Right renal cortex interstitium (tissue), 3 donors: Measurements from ENCODE around the gene FAM153A. TPM values are rescaled to one million over a fixed set of nuclear protein-coding genes. Genes with fewer than 3 reads are reported as not detected.
"Not testable (repeated sequence)": the region's sequence is repeated elsewhere in the genome, so short reads cannot be mapped to it uniquely, and the experiment has no call there.

Experiments
- DNase-seq, 3 donors: peaks; one replicate each; pipeline ENCODE4 v3.0.0-alpha.2; 2013; ENCODE audit warnings: low read depth in 3 of 3, low spot score in 2 of 3
- polyA plus RNA-seq, 3 donors: library from polyadenylated mRNA; unstranded; fragments of 120-200 nt; gene quantifications; one replicate each; pipeline ENCODE4 v1.2.1, GENCODE V29; 2013; ENCODE audit not compliant: insufficient read length in 3 of 3

FAM153A gene
- polyA plus RNA-seq, result under 1 TPM in 2 of 3 donors, not detected in 1; 0.14 to 0.29 TPM

DNA sequence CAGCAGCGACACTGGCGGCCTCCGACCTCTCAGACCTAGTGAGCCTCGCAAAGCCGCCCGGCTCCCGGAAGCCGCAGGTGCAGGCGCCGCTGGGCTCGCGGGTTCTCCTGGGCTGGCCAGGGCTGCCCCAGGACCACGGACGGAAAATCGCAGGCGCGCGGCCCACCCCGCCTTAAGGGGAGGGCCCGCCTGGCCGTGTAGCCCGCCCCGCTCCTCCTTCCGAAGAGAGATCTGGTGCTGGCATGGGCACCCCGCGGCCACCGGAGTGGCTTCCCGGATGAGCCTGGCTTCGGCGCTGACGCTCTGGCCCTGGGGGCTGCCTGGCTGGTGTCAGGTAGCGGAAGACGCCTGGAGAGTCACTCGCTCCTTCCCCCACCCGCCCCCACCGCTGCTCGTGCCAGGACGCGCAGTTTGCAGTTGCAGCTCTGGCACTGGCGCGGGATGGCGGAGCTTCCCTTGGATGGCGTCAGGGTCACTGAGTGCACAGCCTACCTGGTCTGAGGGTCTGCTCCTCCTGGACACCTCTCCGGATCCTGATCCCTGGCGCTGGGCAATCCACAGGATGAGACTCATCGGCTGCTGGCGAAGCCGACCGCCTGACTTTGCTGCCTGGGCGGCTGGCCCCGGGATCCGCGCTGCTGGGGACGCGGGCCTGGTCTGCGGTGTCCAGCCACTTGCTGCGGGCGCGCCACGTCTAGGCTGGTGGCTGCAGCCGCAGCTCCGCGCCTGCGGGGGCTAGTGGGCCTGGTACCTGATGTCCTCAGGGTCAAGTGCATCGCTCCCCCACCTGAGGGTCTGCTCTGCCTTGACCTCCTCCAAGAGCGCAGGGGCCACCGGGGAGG lies at the start of gene FAM153A:
Gene FAM153A (minus strand): TSS at position 108 of the 842 bp plus-strand sequence.
- DNase-seq, result peak in 1 of 3 donors; percentile 0

DNA sequence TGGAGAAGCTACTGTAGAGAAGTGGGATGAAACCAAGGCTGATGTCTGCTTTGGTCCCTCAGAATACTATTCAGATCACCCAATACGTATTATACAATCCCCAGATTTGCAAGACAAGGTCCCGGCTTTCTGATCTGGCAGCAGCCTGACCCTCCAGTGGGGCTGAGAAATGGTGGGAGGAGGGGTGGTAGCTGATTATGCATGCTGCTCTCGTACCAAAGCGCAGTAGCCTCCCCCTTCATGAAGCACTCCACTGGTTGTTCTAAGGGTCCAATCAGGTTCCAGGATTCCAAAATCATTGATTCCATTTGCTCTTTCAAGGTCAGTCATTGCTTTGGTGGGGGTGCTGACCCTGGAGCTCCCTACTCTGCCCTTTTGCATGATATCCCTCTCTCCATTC lies 49.6 kb upstream of the FAM153A start:
- not testable (repeated sequence) for DNase-seq

DNA sequence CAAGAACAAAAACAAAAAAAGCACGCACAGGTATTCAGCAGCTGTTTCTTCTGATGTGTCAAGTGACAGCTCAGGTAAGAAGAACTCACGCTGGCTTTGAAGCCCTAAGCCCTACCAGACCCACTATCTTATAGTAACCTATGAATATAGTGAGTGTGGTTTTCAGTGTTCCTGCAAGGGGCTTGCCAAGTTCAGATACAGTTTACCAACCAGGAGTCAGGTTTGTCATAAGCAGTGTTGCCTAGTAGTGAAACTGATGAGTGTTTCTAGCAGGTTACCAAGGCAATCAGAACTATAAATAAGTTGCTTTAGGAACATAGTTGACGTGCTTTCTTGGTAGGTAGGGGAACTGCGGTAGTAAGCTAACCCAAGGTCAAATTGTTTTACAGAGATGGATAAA lies 43.4 kb upstream of the FAM153A start:
- DNase-seq, result not testable (repeated sequence)

DNA sequence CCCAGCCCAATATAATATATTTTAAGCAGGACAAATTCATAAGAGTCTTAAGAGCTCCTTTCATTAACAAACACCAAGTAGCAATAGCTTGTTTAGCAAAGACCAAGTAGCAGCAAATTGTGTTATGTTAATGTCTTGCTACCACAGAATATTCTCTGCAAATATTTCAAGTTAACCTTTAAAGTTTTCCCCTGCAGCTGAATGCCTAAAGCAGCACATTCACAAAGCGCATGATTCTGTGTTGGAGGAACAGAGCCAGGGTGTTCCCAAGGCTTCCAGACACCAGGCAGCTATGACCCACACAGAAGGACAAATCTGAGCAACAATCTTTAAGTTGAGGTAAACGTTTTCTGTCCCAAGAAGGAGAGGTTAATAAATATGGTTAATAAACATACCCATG lies 42.1 kb upstream of the FAM153A start:
- not testable (repeated sequence) for DNase-seq

DNA sequence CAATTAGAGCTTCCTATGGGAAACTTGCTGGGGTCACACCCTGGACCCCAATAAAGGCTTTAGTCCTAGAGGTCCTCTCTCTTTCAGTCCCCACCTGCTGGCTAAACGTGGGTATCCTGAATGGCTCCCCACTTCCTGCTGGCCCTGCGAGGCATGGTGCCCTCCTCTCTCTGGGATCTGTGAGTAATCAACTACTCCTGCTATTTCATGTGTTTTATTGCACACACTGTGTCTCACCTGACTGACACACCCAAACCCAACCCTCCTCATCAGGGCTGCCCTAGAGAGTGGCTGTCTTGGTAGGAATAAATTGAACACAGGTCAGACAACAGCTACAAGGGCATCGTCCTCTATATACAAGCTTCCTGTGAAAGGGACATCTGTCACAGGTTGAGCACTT lies 39.8 kb upstream of the FAM153A start:
- DNase-seq, result not testable (repeated sequence)

DNA sequence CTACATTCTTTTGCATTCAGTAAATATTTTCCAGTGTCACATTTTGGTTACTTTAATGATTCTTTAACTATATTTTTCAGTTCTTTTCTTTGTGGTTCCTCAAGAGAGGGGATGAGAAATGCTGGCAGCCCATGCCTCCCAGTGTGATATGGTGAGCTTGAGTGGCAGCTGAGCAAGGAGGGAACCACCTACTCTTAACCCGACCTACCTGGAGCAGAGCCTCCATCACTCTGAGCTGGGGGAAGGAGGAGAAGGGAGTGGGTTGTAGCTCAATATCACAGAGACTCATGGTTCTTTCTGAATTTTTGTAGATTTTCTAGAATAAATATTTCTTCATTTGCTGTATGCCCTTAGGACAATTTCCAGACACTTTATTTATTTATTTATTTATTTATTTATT lies 37.0 kb upstream of the FAM153A start:
- DNase-seq, result not testable (repeated sequence)

DNA sequence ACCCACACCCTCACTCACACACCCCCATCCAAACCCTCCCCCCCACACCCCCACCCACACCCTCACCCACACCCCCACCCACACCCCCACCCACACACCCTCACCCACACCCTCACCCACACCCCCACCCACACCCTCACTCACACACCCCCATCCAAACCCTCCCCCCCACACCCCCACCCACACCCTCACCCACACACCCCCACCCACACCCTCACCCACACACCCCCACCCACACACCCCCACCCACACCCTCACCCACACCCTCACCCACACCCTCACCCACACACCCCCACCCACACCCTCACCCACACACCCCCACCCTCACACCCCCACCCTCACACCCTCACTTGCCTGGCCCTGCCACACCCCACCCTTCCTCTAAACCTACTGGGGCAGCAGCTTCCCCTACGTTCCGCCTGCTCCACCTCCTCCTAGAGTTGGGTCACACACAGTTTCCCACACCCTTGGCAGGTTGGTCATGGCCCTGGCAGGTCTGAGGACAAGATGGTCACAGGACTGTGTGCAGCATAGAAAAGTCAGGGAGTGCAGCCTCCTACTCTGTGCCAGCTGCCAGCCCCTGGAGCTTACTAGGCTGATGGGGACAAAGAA lies 30.2 kb upstream of the FAM153A start:
- DNase-seq, result not testable (repeated sequence)

DNA sequence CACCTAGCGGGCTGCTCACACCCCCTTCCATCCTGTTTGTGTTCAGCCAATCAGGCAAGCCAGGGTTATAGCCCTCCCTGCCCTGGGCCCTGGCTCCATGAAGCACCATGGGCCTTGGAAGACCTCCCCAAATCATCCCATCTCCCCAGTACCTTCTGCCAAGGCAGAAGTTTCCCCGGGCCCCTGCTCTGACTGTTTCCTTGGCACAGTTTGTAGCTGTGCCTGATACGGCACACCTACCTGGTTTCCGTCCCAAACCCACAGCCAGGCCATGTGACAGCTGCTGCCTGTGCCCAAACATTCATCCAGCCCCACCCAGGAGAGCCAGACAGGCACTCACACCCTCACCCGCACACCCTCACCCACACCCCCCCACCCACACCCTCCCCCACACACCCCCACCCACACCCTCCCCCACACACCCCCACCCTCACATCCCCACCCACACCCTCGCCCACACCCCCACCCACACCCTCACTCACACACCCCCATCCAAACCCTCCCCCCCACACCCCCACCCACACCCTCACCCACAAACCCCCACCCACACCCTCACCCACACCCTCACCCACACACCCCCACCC lies 29.6 kb upstream of the FAM153A start:
- not testable (repeated sequence) for DNase-seq

DNA sequence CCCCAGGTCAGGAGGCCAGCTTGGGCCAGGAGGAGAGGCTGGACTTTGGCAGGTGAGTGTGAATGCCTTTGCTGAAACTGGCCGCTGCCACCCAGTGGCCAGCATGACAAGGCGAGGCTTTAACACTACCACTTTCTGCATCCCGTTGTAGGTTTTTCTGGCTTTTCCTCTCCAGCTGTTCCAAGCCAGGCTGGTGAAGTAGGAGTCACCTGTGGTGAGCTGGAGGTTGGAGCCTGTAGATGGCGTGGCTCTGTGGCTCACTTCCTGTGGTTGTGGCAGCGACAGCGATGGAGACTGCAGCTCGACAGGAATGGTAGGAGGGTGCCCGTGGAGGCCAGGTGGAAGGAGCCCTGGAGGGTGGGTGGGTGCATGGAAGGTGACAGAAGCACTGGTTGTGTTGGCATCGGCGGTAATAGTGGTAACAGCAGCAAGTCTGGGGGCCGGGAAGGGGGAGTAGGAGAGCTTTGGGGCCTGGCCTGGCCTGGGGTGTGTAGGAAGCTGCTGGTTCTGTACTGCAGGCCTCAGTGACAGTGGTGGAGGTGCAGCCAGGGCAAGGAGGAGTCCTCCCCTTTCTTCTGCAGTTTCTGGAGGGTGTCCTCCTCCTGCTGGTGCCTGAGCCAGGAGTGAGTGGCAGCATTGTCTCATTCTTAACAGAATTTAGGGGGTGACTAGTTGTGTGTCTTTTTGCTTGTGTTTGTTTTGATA lies 26.7 kb upstream of the FAM153A start:
- not testable (repeated sequence) for DNase-seq

DNA sequence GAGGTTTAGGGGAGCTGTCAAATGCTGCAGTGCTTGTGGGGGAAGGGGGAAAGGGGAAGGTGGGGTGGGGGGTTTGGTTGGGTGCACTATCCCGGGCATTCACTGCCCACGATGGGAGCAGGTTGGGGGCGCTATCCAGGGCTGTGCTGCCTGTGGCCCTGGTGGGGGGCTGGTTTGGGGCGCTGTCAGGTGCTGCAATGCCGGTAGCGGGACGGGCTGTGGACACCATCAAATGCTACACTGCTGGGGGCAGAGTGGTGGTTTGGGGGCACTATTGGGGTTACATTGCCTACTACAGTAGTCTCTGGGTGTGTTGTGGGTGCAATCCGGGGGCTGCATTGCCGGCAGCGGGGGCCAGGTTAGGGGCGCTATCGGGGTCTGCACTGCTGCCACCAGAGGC lies 25.7 kb upstream of the FAM153A start:
- DNase-seq, result not testable (repeated sequence)

DNA sequence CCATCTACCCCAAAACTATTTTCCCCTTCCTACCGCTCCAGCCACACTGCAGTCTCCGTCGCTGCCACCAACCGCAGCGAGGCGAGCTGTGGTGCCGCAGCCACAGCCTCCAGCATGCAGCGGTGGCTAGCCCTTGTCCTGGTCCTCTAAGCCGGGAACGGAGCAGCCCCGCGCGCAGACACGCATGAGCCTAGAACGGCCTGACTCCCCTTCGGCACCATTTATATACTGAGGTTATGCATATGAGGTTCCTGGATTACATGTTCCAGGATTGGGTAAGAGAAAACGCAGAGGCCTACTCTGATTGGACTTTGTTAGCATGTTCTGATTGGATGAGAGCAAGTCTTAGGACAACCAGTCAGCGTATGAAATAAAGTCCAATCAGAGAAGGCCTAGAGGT lies 24.6 kb upstream of the FAM153A start:
- DNase-seq, result not testable (repeated sequence)

DNA sequence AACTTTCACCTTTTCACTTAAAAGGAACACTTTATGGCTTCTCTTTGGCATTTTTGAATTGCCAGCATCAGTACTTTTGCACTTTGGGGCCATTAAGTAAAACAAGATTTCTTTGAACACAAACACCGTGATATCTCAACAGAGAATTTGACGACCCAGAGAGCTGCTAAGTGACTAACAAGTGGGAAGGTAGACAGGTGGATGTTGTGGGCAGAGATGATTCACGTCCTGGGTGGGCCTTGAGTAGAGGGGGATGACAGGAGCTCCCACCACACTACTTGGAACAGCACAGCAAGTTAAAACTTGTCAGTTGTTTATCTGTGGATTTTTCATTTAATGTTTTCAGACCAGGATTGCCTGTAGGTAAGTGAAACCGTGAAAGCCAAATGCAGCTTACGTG lies 18.7 kb upstream of the FAM153A start:
- DNase-seq, result not testable (repeated sequence)

DNA sequence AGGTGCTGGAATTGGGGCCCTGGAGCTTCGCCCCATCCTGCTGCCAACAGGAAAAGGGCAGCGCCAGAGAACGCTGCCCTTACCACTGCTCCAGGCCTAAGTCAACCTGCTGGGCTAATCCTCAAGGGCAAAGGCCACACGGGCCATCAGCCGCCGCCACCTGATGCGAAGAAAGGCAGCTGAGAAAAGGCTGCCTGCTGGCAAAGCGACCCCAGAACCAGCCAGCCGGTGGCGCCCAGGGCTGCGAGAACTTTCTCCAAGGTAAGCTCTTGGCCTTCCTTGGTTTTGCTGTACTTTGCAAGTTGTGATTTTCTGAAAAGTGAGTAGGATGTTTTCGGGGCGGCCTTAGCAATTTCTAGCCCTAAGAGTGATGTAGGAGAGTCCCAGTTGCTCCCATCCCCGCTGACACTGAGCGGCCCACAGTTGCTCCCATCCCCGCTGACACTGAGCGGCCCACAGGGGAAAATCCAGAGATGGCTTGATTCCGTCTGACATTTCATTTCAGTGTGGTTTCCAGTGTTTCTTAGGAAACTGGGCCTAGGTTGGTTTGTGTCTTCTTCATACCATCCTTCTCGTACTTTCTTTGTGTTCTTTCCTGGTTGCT lies 15.6 kb upstream of the FAM153A start:
- not testable (repeated sequence) for DNase-seq

DNA sequence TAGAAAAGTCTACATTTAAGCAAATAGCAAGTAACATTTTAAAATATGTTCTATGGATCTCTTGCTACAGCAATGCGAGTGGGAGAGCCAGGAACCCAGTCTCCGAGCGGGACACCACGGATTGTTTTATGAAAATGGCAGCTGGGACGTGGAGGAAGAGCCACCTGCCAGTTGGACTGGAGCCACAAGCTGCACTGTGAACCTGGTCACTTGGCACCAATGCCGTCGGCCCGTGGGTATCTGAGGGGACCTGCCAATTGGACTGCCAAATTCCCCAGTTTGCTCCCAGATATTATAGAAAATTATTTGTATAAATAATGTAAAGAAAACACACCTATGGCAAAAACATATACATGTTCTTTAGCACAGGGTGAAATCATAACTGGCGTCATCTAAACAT lies 10.6 kb upstream of the FAM153A start:
- not testable (repeated sequence) for DNase-seq

DNA sequence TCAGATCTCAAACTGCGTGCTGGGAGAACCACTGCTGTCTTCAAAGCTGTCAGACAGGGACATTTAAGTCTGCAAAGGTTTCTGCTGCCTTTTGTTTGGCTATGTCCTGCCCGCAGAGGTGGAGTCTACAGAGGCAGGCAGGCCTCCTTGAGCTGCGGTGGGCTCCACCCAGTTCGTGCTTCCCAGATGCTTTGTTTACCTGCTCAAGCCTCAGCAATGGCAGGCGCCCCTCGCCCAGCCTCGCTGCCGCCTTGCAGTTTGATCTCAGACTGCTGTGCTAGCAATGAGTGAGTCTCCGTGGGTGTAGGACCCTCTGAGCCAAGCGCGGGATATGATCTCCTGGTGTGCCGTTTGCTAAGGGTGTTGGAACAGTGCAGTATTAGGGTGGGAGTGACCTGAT lies 8.9 kb upstream of the FAM153A start:
- DNase-seq, result not testable (repeated sequence)

DNA sequence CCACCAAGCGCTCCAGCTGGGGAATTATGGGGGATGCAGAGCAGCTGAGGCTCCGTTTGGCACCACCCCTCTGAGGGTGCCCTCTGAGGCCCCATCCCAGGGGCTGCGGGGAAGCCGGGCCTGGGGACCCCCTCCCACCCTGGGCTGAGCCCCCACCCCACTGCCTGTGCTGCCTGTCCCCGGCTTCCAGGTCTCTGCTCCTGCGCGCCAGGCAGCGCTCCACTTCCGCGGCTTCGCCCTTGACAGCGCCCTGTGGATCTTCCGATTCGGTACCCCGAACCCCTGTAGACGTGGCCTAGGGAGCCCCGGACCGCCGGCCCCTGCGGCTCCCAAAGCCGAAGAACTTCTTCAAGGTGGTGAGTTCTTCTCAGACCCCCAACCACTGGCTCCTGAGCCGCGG lies 530 bp downstream of the FAM153A start:
- not testable (repeated sequence) for DNase-seq

DNA sequence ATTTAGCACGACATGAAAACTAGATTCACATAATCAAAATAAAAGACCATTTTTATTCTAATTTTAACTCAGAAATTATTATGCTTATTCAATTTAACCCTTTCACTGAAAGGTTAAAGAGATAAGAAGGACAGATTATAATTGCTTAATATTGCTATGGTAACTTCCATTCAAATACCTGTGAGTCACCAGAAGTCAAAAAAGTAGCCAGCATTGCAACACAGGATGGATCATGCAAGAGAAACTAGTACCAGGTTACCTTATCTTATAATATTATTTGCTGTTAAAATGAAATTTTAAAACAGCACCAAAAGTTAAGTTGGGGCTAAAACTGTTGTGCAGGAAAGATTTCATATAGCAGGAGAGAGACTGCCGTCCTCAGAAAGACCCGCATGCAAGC lies 11.5 kb downstream of the FAM153A start:
- not testable (repeated sequence) for DNase-seq

DNA sequence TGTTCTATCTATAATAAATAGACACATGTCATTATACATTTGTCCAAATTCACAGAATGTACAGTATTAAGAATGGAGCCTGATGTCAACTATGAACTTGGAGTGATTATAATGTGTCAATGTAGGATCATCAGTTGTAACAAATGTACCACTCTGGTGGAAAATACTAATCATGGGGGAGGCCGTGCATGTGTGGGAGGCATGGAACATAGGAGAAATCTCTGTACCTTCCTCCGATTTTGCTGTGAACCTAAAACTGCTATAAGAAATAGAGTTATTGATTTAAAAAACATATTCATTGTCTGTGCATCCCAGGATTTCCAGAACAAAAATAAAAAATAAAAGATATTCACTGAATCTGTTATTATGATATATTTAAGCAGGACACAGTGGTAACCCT lies 12.1 kb downstream of the FAM153A start:
- not testable (repeated sequence) for DNase-seq

DNA sequence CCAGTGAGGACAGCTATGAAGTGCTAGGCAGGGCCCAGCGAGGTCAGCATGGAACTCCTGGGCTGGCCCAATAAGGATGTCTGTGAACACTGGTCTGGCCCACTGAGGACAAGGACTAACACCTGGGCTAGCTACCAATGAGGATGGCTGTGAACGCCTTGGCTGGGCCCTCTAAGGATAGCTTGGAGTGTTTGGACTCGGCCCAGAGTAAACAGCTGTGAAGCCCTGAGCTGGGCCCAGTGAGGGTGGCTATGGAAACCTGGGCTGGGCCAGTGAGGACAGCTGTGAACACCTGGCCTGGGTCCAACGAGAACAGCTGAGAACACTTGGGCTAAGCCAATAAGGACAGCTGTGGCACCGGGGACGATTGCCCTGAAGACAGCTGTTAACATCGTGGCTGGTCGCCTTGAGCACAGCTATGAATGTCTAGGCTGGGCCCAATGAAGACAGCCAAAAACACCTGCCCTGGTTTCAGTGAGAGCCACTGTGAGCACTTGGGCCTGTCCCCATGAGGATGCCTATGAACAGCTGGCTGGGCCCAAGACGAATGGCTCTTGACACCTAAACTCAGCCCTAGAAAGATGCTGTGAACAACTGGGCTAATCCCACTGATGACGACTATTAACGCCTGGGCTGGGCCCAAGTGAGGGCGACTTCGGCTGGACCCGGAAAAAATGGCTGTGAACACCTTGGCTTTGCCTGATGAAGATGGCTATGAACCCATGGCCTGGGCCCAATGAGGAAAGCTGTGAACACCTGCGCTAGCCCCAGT lies 18.8 kb downstream of the FAM153A start:
- DNase-seq, result not testable (repeated sequence)

DNA sequence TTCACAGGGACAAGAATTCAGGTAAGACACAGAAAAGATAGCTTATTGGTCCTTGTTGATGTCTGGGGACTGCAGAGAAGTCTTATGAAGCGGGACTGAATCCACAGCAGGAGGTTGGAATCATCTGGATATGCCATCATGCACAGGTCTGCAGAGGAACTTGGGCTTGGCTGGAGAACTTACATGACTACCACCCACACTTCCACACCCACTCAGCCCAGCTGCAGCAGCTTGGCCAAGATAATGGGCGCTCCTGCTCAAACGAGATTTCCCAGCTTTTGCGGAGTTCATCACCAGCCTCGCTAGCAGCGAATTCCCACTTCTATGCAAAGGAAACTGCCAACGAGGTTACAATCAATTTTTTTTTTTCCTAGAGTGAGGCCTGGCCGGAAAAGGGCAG lies 21.7 kb downstream of the FAM153A start:
- DNase-seq, result not testable (repeated sequence)
